ENCODE measurements around the gene SSC4D.
"Not testable (repeated sequence)": the region's sequence is repeated elsewhere in the genome, so short reads cannot be mapped to it uniquely, and the experiment has no call there.

The SSC4D gene

DNA sequence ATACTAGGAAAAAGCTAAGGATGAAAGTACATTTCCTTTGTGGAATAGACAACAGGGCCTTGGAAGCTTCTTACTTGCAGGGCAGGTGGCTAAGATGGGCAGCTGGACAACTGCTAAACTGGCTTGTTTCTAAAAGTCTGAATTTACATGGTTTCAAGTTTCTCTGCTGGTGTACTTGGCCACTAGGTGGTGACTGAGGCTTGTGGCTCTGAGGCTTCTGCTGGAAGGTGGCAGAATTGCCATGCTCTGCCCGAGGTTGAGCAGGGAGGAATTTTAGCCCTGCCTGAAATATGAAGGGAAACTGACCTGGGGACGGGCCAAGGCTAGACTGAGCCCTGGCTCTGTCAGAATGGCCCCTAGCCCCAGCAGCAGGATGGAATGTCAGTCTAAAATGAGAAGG lies 28.4 kb upstream of the SSC4D start:
- H3K27me3 ChIP-seq (ENCODE audit: insufficient read depth, poor library complexity, severe bottlenecking); H3K27ac ChIP-seq (replicated peaks); H3K4me3 ChIP-seq (replicated peaks; ENCODE audit: insufficient read depth, low read length): not testable (repeated sequence)
- DNase-seq (ENCODE audit: low read depth in 1 of 2, low spot score in 1 of 2) = peak in 1 of 2 experiments; percentile 74
- TF ChIP-seq CTCF (IDR thresholded peaks at IDR 0.05; ENCODE audit: insufficient read depth, low read length) = peak; percentile 23

DNA sequence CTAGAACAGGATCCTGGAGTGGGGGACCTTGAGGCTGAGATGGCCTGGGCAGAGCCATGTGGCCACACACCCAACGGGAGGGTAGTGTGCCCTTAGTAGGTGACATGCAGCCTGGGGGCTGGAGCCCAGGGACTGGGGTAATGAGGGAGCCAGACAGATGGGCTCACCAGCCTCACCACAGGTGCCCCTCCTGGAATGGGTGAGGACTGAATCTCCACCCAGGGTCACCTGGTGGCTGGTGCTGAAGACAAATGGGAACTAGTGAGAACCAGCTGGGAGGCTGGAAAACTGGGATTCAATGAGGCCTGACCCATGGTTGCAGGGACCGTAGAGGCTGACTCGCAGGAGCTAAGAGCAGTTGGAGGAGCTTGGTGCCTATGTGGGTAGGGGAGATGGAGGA lies 21.3 kb upstream of the SSC4D start:
- no peak overlapping the region for H3K4me3 ChIP-seq (replicated peaks; ENCODE audit: insufficient read depth, low read length)
- no peaks in the 10 kb centered on the region for H3K27me3 ChIP-seq (ENCODE audit: insufficient read depth, poor library complexity, severe bottlenecking)
- no peak for TF ChIP-seq CTCF (IDR thresholded peaks at IDR 0.05; ENCODE audit: insufficient read depth, low read length)
- no peak for TF ChIP-seq POLR2AphosphoS5 (IDR thresholded peaks at IDR 0.05; ENCODE audit: low read depth)
- TF ChIP-seq SPI1 (IDR thresholded peaks at IDR 0.05; ENCODE audit: borderline replicate concordance, low read depth) = no peak
- no peak for TF ChIP-seq GABPA (IDR thresholded peaks at IDR 0.05; ENCODE audit: low read depth)
- TF ChIP-seq REST (IDR thresholded peaks at IDR 0.05; ENCODE audit: insufficient replicate concordance, low read depth) = no peak
- H3K27ac ChIP-seq (replicated peaks) = no peak overlapping the region
- no peak for DNase-seq (ENCODE audit: low read depth in 1 of 2, low spot score in 1 of 2)

DNA sequence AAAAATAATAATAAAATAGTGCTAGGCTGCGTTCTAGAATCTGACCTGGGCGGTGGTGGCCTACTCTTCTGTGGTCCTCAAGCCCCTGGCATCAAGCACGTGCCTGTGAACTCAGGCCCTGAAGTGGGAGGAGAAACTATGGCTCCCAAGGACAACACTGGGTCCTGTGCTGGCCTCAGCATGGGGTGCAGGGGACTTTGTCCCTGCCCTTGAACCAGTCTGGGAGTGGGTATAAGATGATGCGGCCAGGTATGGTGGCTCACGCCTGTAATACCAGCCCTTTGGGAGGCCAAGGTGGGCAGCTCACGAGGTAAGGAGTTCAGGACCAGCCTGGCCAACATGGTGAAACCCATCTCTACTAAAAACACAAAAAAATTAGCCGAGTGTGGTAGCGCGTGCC lies 20.7 kb upstream of the SSC4D start:
- no peak for DNase-seq (ENCODE audit: low read depth in 1 of 2, low spot score in 1 of 2)
- H3K4me3 ChIP-seq (replicated peaks; ENCODE audit: insufficient read depth, low read length) = no peak overlapping the region
- H3K27me3 ChIP-seq (ENCODE audit: insufficient read depth, poor library complexity, severe bottlenecking) = no peaks in the 10 kb centered on the region
- H3K27ac ChIP-seq (replicated peaks) = no peak overlapping the region
- TF ChIP-seq SPI1 (IDR thresholded peaks at IDR 0.05; ENCODE audit: borderline replicate concordance, low read depth) (no peak), POLR2AphosphoS5 (IDR thresholded peaks at IDR 0.05; ENCODE audit: low read depth) (no peak), CTCF (IDR thresholded peaks at IDR 0.05; ENCODE audit: insufficient read depth, low read length) (no peak), REST (IDR thresholded peaks at IDR 0.05; ENCODE audit: insufficient replicate concordance, low read depth) (no peak), GABPA (IDR thresholded peaks at IDR 0.05; ENCODE audit: low read depth) (no peak)

Measured in HL-60 (cell line).